ENCODE data around the gene CLEC2B. TPM values are rescaled to one million over a fixed set of nuclear protein-coding genes. Genes with fewer than 3 reads are reported as not detected.

The CLEC2B gene
- total RNA-seq (2014; rRNA removed; shearing (Covaris generic); ENCODE audit: low replicate concordance) = 14.3 and 27.2 TPM in 2 replicates

GRCh38 chr12:9869307-9870161, at the start of gene CLEC2B:
Gene CLEC2B, minus strand, starts transcription at chr12:9869354.
- peak within 1 kb of the TSS; percentile 56 for H3K4me3 ChIP-seq
- peak; percentile 31 for DNase-seq
- H3K9me3 ChIP-seq = no peaks in the 10 kb centered on the region
- H3K36me3 ChIP-seq = no peaks in the 10 kb centered on the region
- H3K27me3 ChIP-seq = no peaks in the 10 kb centered on the region

- DNase-seq = no peak
- Histone ChIP-seq H3K4me3 (no peak overlapping the region), H3K9me3 (peaks cover 11% of the 10 kb centered on the region), H3K36me3 (no peaks in the 10 kb centered on the region), H3K27me3 (no peaks in the 10 kb centered on the region)
Observed at GRCh38 chr12:9911708-9912107, 42.6 kb upstream of the CLEC2B start.

GRCh38 chr12:9910716-9911421, 41.7 kb upstream of the CLEC2B start:
- no peak overlapping the region for H3K4me3 ChIP-seq
- DNase-seq = no peak
- no peaks in the 10 kb centered on the region for H3K27me3 ChIP-seq
- peaks cover 11% of the 10 kb centered on the region for H3K9me3 ChIP-seq
- no peaks in the 10 kb centered on the region for H3K36me3 ChIP-seq

DNA sequence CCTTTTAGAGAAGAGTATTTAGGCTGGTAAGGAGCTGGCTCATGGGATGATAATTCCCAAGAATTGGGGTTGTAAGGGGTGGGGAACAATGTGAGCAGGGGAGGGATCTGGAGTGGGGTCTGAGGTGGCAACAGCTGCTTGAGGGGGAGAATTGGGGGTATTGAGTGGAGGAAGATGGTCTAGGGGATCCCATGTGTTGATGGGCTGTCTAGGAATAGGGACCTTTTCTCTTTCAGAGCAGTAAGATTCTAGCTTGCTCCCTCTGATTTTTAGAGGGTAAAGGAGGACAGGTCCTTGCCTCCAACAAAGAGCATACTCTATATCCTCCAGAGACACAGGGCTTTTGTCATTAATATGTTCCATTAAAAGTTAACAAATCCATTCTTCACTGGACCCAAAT, 40.6 kb upstream of the CLEC2B start:
- Histone ChIP-seq H3K9me3 (peaks cover 11% of the 10 kb centered on the region), H3K36me3 (no peaks in the 10 kb centered on the region), H3K4me3 (no peak overlapping the region), H3K27me3 (no peaks in the 10 kb centered on the region)
- no peak for DNase-seq

GRCh38 chr12:9908350-9908749, 39.2 kb upstream of the CLEC2B start:
- Histone ChIP-seq H3K27me3 (no peaks in the 10 kb centered on the region), H3K36me3 (no peaks in the 10 kb centered on the region), H3K9me3 (peaks cover 11% of the 10 kb centered on the region), H3K4me3 (no peak overlapping the region)
- no peak for DNase-seq

DNA sequence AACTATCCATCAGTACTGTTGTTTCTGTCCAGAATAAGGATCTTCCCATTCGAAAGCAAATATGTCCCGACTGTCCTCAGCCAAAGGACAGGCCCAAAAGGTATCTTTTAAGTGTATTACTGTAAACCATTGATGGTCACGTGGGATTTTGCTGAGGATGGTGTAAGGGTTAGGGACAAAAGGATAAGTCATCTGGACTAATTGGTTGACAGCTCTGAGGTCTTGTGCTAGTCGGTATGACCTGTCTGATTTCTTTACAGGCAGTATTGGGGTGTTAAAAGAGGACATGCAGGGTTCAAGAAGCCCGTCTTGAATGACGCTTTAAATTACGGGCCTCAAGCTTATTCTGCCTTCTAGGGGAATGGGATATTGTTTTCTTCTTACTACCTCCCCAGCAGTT, 38.6 kb upstream of the CLEC2B start:
- H3K4me3 ChIP-seq = no peak overlapping the region
- DNase-seq = no peak
- H3K36me3 ChIP-seq = no peaks in the 10 kb centered on the region
- no peaks in the 10 kb centered on the region for H3K27me3 ChIP-seq
- peaks cover 11% of the 10 kb centered on the region for H3K9me3 ChIP-seq

DNA sequence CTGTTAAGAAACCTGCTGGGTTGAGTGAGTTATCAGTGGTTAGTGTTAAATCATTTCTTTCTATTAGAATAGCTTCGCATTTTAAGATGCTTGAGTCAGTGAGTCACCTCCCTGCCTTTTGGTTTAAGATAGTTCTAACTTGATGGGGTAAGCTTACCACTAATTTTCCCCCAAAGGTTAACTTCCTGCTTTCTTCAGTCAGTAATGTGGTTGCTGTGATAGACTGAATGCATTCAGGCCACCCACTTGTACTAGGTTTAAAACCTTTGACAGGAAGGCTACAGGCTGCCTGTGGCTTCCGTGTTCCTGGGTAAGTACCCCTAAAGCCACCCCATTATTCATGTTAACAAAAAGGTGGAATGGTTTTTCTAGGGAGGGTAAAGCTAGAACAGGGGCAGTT, 37.7 kb upstream of the CLEC2B start:
- no peak overlapping the region for H3K4me3 ChIP-seq
- H3K27me3 ChIP-seq = no peaks in the 10 kb centered on the region
- H3K9me3 ChIP-seq = peaks cover 11% of the 10 kb centered on the region
- DNase-seq = no peak
- H3K36me3 ChIP-seq = no peaks in the 10 kb centered on the region

GRCh38 chr12:9902539-9903228, 33.5 kb upstream of the CLEC2B start:
- DNase-seq = no peak
- no peaks in the 10 kb centered on the region; the same call in 1 of the 2 replicates for H3K9me3 ChIP-seq
- H3K4me3 ChIP-seq = no peak overlapping the region
- H3K36me3 ChIP-seq = no peaks in the 10 kb centered on the region
- no peaks in the 10 kb centered on the region for H3K27me3 ChIP-seq

DNA sequence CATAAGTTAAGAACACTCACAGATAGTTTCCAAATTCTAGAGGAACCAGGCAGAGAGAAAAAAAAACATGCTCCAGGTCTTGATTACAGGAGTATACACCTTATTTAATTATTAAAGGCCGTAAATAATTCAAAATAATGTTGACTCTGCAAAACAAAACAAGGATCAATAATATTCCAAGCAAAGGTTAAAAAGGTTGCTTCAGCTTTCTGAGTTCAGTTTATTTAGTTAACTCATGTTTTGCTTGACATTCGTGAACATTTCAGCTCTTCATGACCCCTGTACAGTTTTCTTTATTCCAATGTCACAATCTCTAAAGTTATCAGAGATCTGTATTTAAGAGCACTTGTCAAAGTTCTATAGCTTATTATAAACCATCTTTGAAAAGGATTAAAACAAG, 31.8 kb upstream of the CLEC2B start:
- H3K27me3 ChIP-seq = no peaks in the 10 kb centered on the region
- no peaks in the 10 kb centered on the region; the same call in 1 of the 2 replicates for H3K9me3 ChIP-seq
- no peak for DNase-seq
- no peaks in the 10 kb centered on the region for H3K36me3 ChIP-seq
- H3K4me3 ChIP-seq = no peak overlapping the region

GRCh38 chr12:9899209-9899608, 30.1 kb upstream of the CLEC2B start:
- H3K27me3 ChIP-seq = no peaks in the 10 kb centered on the region
- H3K4me3 ChIP-seq = no peak overlapping the region
- no peak for DNase-seq
- no peaks in the 10 kb centered on the region; the same call in 1 of the 2 replicates for H3K9me3 ChIP-seq
- no peaks in the 10 kb centered on the region for H3K36me3 ChIP-seq

DNA sequence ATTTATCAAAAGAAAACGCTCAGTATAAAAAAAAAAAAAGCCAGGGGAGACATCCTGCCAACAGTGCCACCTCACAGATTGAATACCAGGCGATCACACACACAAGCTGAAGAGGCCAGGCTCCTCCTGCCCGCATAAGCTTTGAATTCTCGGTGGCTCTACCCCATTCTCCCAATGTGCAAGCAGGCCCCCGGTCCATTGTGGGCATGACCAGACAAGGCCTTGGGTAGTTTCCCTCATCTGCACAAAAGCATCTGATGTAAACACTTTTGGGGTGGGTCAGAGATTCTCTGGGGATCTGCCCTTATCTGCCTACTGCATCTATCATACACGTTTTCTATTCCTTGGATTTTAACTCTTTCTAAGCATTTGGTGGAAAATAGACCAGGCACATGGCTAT, 28.4 kb upstream of the CLEC2B start:
- Histone ChIP-seq H3K27me3 (no peaks in the 10 kb centered on the region), H3K9me3 (no peaks in the 10 kb centered on the region; the same call in 1 of the 2 replicates), H3K36me3 (no peaks in the 10 kb centered on the region), H3K4me3 (no peak overlapping the region)
- no peak for DNase-seq

DNA sequence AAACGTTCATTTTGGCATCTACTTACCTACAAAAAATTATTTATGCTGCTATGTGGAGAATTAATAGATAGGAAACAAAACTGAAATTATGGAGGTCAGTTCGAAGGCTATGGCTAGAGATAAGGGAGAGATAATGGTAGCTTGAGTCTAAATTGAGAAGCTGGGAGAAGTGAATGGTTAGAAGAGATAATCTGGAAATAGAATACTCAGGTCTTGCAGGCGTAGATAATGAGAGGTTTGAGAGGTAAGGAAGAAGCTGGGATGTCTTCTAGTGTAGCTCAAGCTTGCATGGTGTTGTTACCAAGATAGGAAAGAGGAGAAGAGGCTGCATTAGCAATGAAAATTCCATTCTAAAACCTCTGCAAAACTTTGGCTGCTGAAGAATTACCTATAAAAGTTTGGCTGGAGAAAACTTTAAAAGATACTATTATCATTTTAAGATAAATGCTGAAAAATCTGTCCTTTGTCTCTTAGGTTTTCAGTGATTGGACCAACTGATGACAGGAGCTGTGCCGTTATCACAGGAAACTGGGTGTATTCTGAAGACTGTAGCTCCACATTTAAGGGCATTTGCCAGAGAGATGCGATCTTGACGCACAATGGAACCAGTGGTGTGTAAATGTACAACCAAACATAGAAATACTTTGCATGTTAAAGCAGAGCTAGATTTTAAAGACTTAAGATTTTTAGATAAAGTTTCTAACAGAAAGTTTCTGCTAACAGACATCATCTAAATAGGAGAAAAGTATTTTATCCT, 26.2 kb upstream of the CLEC2B start:
- Histone ChIP-seq H3K36me3 (no peaks in the 10 kb centered on the region), H3K9me3 (no peaks in the 10 kb centered on the region), H3K27me3 (no peaks in the 10 kb centered on the region), H3K4me3 (no peak overlapping the region)
- DNase-seq = no peak

GRCh38 chr12:9888665-9889273, 19.6 kb upstream of the CLEC2B start:
- Histone ChIP-seq H3K9me3 (no peaks in the 10 kb centered on the region), H3K27me3 (no peaks in the 10 kb centered on the region), H3K36me3 (no peaks in the 10 kb centered on the region), H3K4me3 (no peak overlapping the region)
- no peak for DNase-seq

- Histone ChIP-seq H3K9me3 (no peaks in the 10 kb centered on the region), H3K27me3 (no peaks in the 10 kb centered on the region), H3K4me3 (no peak overlapping the region), H3K36me3 (no peaks in the 10 kb centered on the region)
- DNase-seq = no peak
Observed at GRCh38 chr12:9883175-9883574, 14.0 kb upstream of the CLEC2B start.

DNA sequence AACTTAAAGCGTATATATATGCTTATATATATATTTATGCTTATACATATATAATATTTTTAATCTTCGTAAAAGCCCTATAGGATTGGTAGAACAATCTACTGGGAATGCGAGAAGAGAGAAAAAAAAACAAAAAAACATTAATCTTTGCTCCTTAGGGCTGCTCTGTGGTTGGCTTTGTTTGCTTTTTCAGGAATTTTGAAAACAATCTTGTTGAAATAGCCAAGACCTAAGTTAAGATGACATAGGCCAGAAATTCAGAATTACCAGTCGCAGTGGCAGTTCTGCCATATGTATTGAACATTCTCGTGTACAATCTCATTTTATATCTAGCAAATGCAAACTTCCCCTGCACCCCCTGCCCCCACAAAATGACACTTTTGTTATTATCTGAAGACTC, 12.8 kb upstream of the CLEC2B start:
- H3K9me3 ChIP-seq = no peaks in the 10 kb centered on the region
- H3K4me3 ChIP-seq = no peak overlapping the region
- no peaks in the 10 kb centered on the region for H3K27me3 ChIP-seq
- no peak for DNase-seq
- H3K36me3 ChIP-seq = no peaks in the 10 kb centered on the region

DNA sequence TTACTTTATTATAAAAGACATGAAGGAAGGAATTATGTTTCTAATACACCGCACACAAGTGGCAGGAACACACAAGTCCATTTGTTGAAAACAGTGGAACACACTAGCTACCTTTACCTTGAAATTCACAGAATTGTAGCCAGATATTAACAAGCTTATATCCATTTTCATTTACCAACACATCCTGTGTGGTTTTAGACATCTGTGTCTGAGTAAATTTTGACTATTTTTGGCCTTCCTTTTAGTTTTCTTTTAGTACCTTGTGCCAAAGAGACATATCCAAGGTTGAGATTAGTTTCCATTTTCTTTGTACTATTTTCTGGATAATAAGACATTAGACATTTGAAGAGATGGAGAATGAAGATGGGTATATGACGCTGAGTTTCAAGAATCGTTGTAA, 12.1 kb upstream of the CLEC2B start, which contains the start of gene KLRF2:
Gene KLRF2, plus strand, starts transcription at position 244 of the 400 bp plus-strand sequence. Its CDS starts 107 bp downstream, at position 351.
- DNase-seq = no peak
- Histone ChIP-seq H3K9me3 (no peaks in the 10 kb centered on the region), H3K36me3 (no peaks in the 10 kb centered on the region), H3K4me3 (no peak within 1 kb of the TSS), H3K27me3 (no peaks in the 10 kb centered on the region)
